ENCODE measurements around the gene C19orf25.

C19orf25 gene

DNA sequence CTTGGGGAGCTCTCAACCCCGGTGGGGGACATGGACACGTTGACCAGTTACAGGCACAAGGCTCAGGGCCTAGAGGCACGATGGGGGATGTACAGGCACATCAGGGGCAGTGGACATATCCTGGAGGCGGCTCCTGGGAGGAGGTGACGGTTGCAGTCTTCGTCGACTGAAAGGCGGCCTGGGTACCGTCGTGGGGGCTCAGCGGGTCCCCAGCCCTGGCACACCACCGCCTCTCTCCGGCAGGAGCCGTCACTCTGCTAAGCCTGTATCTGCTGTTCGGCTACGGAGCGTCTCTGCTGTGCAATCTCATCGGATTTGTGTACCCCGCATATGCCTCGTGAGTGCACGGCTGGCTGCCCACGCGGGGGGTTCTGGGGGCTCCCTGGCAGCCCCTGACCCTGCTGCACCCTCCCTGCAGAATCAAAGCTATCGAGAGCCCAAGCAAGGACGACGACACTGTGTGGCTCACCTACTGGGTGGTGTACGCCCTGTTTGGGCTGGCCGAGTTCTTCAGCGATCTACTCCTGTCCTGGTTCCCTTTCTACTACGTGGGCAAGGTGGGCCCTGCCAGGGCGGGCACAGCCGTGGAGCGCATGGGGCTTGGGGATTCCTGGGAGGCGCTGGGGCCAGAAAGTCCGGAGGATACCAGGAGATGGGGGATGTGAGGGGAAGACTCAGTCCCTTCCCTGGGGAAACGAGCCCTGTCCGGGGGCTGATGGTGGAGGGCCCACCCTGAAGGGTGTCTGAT lies 16.2 kb upstream of the C19orf25 start:
- POLR2A ChIA-PET: interaction anchor here (0.6 to 0.7 kb wide), 2 partner anchors 22 to 148 kb away, joined by 3 read pairs; no protein-coding TSS in a partner anchor
- H3K4me3 ChIP-seq (ENCODE audit: control insufficient read depth in 1 of 7, extremely low read depth in 1 of 7, insufficient read depth in 4 of 7, low read depth in 2 of 7, low read length in 6 of 7): no peak overlapping the region
- no peaks in the 10 kb centered on the region for H3K9me3 ChIP-seq (ENCODE audit: control extremely low read depth in 1 of 5, control insufficient read depth in 4 of 5, insufficient read depth in 2 of 5, low read depth in 1 of 5, low read length in 4 of 5)
- no peak overlapping the region for H3K27ac ChIP-seq (ENCODE audit: insufficient read depth in 1 of 2, low read depth in 1 of 2, low read length in 2 of 2, poor library complexity in 1 of 2, severe bottlenecking in 2 of 2)
- 87% methylated on average over 37 of the region's 37 CpGs for WGBS (ENCODE audit: insufficient coverage)
- H3K27me3 ChIP-seq (replicated peaks in 2 of 5; ENCODE audit: control insufficient read depth in 4 of 5, insufficient read depth in 5 of 5, low read length in 4 of 5): peaks cover 0 to 11% (median 8%) of the 10 kb centered on the region in 5 experiments
- CTCF ChIA-PET: interaction anchor here (1.6 kb wide), 1 partner anchor 14 kb away, joined by 4 read pairs; no protein-coding TSS in a partner anchor
- H3K4me1 ChIP-seq (ENCODE audit: control extremely low read depth in 1 of 4, control insufficient read depth in 4 of 4, insufficient read depth in 4 of 4, low read length in 3 of 4): peaks cover 0 to 12% (median 9%) of the 10 kb centered on the region in 4 experiments
- H3K36me3 ChIP-seq (ENCODE audit: control insufficient read depth in 4 of 4, insufficient read depth in 4 of 4, low read length in 3 of 4): no peaks in the 10 kb centered on the region
- no peak for DNase-seq

DNA sequence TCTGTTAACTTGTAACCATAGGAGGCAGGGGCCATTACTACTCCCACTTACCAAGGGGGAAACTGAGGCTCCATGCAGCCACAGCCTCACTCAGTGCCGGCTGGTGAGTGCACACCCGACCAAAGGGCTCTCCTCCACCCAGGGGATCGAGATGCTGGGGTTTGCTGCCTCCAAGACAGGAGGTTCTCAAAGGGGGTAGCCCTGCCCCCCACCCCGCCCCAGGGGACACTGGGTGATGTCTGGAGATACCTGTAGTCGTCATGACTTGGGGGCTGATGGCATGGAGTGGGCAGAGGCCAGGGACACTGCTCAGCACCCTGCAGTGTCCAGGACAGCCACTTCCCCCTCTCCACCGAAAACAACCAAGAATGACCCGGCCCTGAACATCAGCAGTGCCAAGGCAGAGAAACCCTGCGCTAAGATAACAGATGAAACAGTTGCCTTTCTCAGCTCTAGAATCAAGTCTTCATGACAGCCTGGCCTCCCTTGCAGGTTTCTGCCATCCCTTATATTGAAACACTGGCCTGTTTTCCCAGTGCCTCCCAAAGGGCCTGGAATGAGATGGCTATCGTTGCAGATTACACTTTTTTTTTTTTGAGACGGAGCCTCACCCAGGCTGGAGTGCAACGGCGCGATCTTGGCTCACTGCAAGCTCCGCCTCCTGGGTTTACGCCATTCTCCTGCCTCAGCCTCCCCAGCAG lies 15.2 kb upstream of the C19orf25 start:
- Histone ChIP-seq H3K27me3 (replicated peaks in 2 of 5; ENCODE audit: control insufficient read depth in 4 of 5, insufficient read depth in 5 of 5, low read length in 4 of 5) (peaks cover 0 to 11% (median 8%) of the 10 kb centered on the region in 5 experiments), H3K27ac (ENCODE audit: insufficient read depth in 1 of 2, low read depth in 1 of 2, low read length in 2 of 2, poor library complexity in 1 of 2, severe bottlenecking in 2 of 2) (no peak overlapping the region), H3K36me3 (ENCODE audit: control insufficient read depth in 4 of 4, insufficient read depth in 4 of 4, low read length in 3 of 4) (no peaks in the 10 kb centered on the region), H3K4me3 (ENCODE audit: control insufficient read depth in 1 of 7, extremely low read depth in 1 of 7, insufficient read depth in 4 of 7, low read depth in 2 of 7, low read length in 6 of 7) (no peak overlapping the region), H3K9me3 (ENCODE audit: control extremely low read depth in 1 of 5, control insufficient read depth in 4 of 5, insufficient read depth in 2 of 5, low read depth in 1 of 5, low read length in 4 of 5) (no peaks in the 10 kb centered on the region), H3K4me1 (ENCODE audit: control extremely low read depth in 1 of 4, control insufficient read depth in 4 of 4, insufficient read depth in 4 of 4, low read length in 3 of 4) (peaks cover 0 to 21% (median 19%) of the 10 kb centered on the region in 4 experiments)
- WGBS (ENCODE audit: insufficient coverage): 81% methylated on average over 13 of the region's 15 CpGs
- ChIA-PET POLR2A (no interaction called here), CTCF (interaction anchor here (1.6 to 1.7 kb wide), 2 partner anchors 15 to 28 kb away, joined by 4 to 5 read pairs; no protein-coding TSS in a partner anchor)
- no peak for DNase-seq

DNA sequence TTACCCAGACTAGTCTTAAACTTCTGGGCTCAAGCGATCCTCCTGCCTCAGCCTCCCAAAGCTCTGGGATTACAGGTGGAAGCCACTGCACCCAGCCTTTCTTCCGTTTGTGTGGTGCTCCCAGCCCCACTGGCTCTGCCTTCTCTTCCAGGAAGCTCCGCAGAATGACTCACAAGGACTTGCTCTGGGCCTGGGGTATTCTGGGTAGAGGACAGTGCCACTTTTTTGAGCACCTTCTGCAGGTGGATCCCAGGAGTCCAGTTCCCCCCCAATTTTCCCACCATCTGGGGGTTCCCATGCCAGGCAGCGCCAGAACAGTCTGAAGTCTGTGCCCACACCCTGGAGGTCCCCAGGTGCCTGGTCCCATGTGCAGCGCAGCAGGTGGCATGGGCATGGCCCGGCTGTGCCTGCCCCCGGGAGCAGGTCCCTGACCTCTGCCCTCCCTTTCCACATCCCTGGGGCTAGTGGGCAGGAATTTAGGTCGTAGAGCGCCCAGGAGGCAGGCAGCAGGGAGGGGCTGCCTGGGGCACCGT lies 13.5 kb upstream of the C19orf25 start:
- Histone ChIP-seq H3K4me1 (ENCODE audit: control extremely low read depth in 1 of 4, control insufficient read depth in 4 of 4, insufficient read depth in 4 of 4, low read length in 3 of 4) (peaks cover 0 to 31% (median 22%) of the 10 kb centered on the region in 4 experiments), H3K27ac (ENCODE audit: insufficient read depth in 1 of 2, low read depth in 1 of 2, low read length in 2 of 2, poor library complexity in 1 of 2, severe bottlenecking in 2 of 2) (no peak overlapping the region), H3K4me3 (ENCODE audit: control insufficient read depth in 1 of 7, extremely low read depth in 1 of 7, insufficient read depth in 4 of 7, low read depth in 2 of 7, low read length in 6 of 7) (no peak overlapping the region), H3K9me3 (ENCODE audit: control extremely low read depth in 1 of 5, control insufficient read depth in 4 of 5, insufficient read depth in 2 of 5, low read depth in 1 of 5, low read length in 4 of 5) (no peaks in the 10 kb centered on the region), H3K27me3 (replicated peaks in 2 of 5; ENCODE audit: control insufficient read depth in 4 of 5, insufficient read depth in 5 of 5, low read length in 4 of 5) (peaks cover 0 to 11% (median 8%) of the 10 kb centered on the region in 5 experiments), H3K36me3 (ENCODE audit: control insufficient read depth in 4 of 4, insufficient read depth in 4 of 4, low read length in 3 of 4) (no peaks in the 10 kb centered on the region)
- no peak for DNase-seq
- CTCF ChIA-PET: interaction anchor here (1.7 kb wide), 1 partner anchor 27 kb away, joined by 5 read pairs; no protein-coding TSS in a partner anchor
- POLR2A ChIA-PET: no interaction called here
- WGBS (ENCODE audit: insufficient coverage): 89% methylated on average over 8 of the region's 10 CpGs

DNA sequence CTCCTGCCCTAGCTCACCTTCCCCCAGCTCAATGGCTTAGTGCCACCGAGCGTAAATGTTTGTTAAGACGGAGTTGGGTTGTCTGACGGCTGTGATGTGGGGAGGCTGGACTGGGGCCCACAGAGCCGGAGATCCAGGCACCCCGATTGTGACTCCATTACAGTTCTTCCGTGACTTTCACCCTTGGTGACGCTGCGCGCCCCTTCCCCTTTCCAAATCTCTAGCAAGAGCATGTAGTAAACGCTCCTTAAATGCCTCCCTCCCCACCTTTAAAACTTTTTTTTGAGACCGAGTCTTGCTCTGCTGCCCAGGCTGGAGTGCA lies 12.8 kb upstream of the C19orf25 start:
- no peak for DNase-seq
- ChIA-PET CTCF (no interaction called here), POLR2A (no interaction called here)
- WGBS (ENCODE audit: insufficient coverage): 58% methylated on average over 10 of the region's 12 CpGs
- Histone ChIP-seq H3K36me3 (ENCODE audit: control insufficient read depth in 4 of 4, insufficient read depth in 4 of 4, low read length in 3 of 4) (no peaks in the 10 kb centered on the region), H3K9me3 (ENCODE audit: control extremely low read depth in 1 of 5, control insufficient read depth in 4 of 5, insufficient read depth in 2 of 5, low read depth in 1 of 5, low read length in 4 of 5) (no peaks in the 10 kb centered on the region), H3K27ac (ENCODE audit: insufficient read depth in 1 of 2, low read depth in 1 of 2, low read length in 2 of 2, poor library complexity in 1 of 2, severe bottlenecking in 2 of 2) (peak overlapping the region in 1 of 2 experiments; percentile 34), H3K4me1 (ENCODE audit: control extremely low read depth in 1 of 4, control insufficient read depth in 4 of 4, insufficient read depth in 4 of 4, low read length in 3 of 4) (peaks cover 0 to 31% (median 22%) of the 10 kb centered on the region in 4 experiments), H3K4me3 (ENCODE audit: control insufficient read depth in 1 of 7, extremely low read depth in 1 of 7, insufficient read depth in 4 of 7, low read depth in 2 of 7, low read length in 6 of 7) (peak overlapping the region in 2 of 7 experiments; percentile 69), H3K27me3 (replicated peaks in 2 of 5; ENCODE audit: control insufficient read depth in 4 of 5, insufficient read depth in 5 of 5, low read length in 4 of 5) (peaks cover 0 to 11% (median 8%) of the 10 kb centered on the region in 5 experiments)

DNA sequence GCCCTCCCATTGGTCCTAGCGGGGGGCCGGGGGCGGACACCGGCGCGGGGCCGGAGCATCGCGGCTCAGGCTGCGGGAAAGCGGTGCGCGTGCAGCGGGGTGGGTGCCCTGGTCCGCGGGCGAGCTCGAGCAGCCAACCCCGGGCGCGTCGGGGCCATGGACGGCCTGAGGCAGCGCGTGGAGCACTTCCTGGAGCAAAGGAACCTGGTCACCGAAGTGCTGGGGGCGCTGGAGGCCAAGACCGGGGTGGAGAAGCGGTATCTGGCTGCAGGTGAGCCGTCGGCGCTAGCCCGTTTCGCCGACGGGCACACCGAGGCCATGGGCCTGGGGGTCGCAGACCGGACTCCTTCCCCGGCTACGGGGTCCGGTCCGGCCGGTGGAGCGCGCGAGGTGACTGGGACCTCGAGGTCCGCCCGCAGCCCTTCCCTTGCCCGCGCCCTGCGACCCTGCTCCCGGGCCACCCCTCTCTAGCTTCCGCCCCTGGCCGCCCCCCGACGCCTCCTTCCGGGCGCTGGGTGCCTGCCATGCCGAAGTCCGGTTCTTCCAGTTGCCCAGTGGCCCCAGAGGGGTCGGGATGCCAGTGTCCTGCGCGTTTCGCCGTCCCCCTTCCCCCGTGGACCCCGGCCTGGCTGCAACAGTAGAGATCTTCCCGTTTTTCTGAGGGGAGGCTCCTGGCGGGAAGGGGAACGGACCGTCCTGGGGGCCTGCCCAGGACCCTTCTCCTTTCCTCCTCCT lies 12.3 kb upstream of the C19orf25 start, which contains the start of gene REEP6:
Gene REEP6 (plus strand): TSS at position 68 of the 735 bp plus-strand sequence. CDS start 89 bp downstream, at position 157.
- POLR2A ChIA-PET: interaction anchor here (0.7 kb wide), 1 partner anchor 26 kb away, joined by 6 read pairs; no protein-coding TSS in a partner anchor
- Histone ChIP-seq H3K4me3 (ENCODE audit: control insufficient read depth in 1 of 7, extremely low read depth in 1 of 7, insufficient read depth in 4 of 7, low read depth in 2 of 7, low read length in 6 of 7) (peak within 1 kb of the TSS; percentile 40 to 82 (median 69)), H3K4me1 (ENCODE audit: control extremely low read depth in 1 of 4, control insufficient read depth in 4 of 4, insufficient read depth in 4 of 4, low read length in 3 of 4) (peaks cover 0 to 31% (median 22%) of the 10 kb centered on the region in 4 experiments), H3K36me3 (ENCODE audit: control insufficient read depth in 4 of 4, insufficient read depth in 4 of 4, low read length in 3 of 4) (no peaks in the 10 kb centered on the region), H3K27ac (ENCODE audit: insufficient read depth in 1 of 2, low read depth in 1 of 2, low read length in 2 of 2, poor library complexity in 1 of 2, severe bottlenecking in 2 of 2) (peak within 1 kb of the TSS in 1 of 2 experiments; percentile 75), H3K27me3 (replicated peaks in 2 of 5; ENCODE audit: control insufficient read depth in 4 of 5, insufficient read depth in 5 of 5, low read length in 4 of 5) (peaks cover 0 to 9% (median 8%) of the 10 kb centered on the region in 5 experiments), H3K9me3 (ENCODE audit: control extremely low read depth in 1 of 5, control insufficient read depth in 4 of 5, insufficient read depth in 2 of 5, low read depth in 1 of 5, low read length in 4 of 5) (no peaks in the 10 kb centered on the region)
- 3% methylated on average over 61 of the region's 73 CpGs for WGBS (ENCODE audit: insufficient coverage)
- no peak for DNase-seq
- CTCF ChIA-PET: no interaction called here

DNA sequence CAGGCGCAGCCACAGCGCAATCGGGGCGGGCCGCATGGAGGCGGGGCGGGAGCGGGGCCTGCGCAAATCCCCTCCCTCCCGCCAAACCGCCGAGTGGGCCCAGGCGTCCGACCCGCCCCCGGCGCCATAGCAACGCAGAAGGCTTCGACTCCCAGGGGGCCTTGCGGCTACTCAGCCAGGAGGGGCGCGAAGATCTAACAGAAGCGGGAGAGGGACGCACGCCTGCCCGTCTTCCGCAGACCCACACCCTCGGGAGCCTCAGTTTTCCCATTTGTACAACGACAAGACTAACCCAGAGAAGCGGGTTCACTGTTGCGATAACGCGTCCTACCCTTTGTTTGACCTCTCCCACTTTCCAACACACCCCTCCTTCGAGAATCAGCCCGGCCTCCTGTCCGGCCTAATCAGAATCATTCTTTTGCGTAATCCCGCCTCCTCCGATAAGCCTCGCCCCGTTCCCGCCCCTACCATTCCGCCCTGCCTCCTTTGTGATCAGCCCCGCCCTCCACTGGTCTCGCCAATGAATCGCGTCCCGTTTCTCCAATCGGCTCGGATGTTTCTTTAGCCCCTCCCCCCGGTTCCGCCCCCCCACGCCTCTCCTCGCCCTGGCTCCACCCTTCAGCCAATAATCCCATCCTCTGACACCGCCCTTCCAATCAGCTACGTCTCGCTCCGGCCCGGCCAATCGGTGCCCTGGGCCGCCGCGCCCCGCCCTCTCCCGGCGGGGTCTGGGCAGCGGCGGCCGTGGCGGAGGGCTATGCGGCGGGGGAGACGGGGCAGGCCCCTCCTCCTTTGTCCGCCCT lies 11.5 kb upstream of the C19orf25 start, which contains the start of gene PCSK4:
Gene PCSK4 (minus strand): TSS at position 40 of the 803 bp plus-strand sequence. CDS start 4 bp downstream, at position 36.
- DNase-seq: peak; percentile 98 to 99 (median 98)
- WGBS (ENCODE audit: insufficient coverage): 0% methylated on average over 49 of the region's 74 CpGs
- Histone ChIP-seq H3K4me1 (ENCODE audit: control extremely low read depth in 1 of 4, control insufficient read depth in 4 of 4, insufficient read depth in 4 of 4, low read length in 3 of 4) (peaks cover 0 to 31% (median 22%) of the 10 kb centered on the region in 4 experiments), H3K9me3 (ENCODE audit: control extremely low read depth in 1 of 5, control insufficient read depth in 4 of 5, insufficient read depth in 2 of 5, low read depth in 1 of 5, low read length in 4 of 5) (no peaks in the 10 kb centered on the region), H3K27ac (ENCODE audit: insufficient read depth in 1 of 2, low read depth in 1 of 2, low read length in 2 of 2, poor library complexity in 1 of 2, severe bottlenecking in 2 of 2) (peak within 1 kb of the TSS in 1 of 2 experiments; percentile 75), H3K4me3 (ENCODE audit: control insufficient read depth in 1 of 7, extremely low read depth in 1 of 7, insufficient read depth in 4 of 7, low read depth in 2 of 7, low read length in 6 of 7) (peak within 1 kb of the TSS; percentile 40 to 82 (median 69)), H3K27me3 (replicated peaks in 2 of 5; ENCODE audit: control insufficient read depth in 4 of 5, insufficient read depth in 5 of 5, low read length in 4 of 5) (peaks cover 0 to 9% (median 8%) of the 10 kb centered on the region in 5 experiments), H3K36me3 (ENCODE audit: control insufficient read depth in 4 of 4, insufficient read depth in 4 of 4, low read length in 3 of 4) (no peaks in the 10 kb centered on the region)
- POLR2A ChIA-PET: interaction anchor here (0.7 kb wide), 1 partner anchor 25 kb away, joined by 6 read pairs; no protein-coding TSS in a partner anchor
- CTCF ChIA-PET: interaction anchor here (2.5 kb wide), 1 partner anchor 19 kb away, joined by 6 read pairs; no protein-coding TSS in a partner anchor
